NCI-H2107 (cell line): ENCODE measurements around the gene FAM240A.
"Not testable (repeated sequence)": the region's sequence is repeated elsewhere in the genome, so short reads cannot be mapped to it uniquely, and the experiment has no call there.

Experiments used
- DNase-seq: peaks from one replicate; lab custom pipeline; 2025; lab: John Stamatoyannopoulos, UW

The FAM240A gene

GRCh38 chr3:46586738-46587246 is 25.5 kb upstream of the FAM240A start:
- DNase-seq = no peak

DNA sequence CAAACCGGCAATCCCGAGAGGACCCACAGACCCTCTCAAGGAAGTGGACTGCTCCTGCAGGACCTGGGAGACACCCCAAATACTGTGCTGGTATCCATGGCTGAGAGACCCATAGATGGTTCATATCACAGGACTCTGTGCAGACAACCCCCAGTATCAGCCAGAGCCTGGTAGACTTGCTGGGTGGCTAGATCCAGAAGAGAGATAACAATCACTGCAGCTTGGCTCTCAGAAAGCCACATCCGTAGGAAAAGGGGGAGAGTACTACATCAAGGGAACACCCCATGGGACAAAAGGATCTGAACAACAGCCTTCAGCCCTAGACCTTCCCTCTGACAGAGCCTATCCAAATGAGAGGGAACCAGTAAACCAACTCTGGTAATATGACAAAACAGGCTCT is 25.1 kb upstream of the FAM240A start:
- DNase-seq = not testable (repeated sequence)

DNA sequence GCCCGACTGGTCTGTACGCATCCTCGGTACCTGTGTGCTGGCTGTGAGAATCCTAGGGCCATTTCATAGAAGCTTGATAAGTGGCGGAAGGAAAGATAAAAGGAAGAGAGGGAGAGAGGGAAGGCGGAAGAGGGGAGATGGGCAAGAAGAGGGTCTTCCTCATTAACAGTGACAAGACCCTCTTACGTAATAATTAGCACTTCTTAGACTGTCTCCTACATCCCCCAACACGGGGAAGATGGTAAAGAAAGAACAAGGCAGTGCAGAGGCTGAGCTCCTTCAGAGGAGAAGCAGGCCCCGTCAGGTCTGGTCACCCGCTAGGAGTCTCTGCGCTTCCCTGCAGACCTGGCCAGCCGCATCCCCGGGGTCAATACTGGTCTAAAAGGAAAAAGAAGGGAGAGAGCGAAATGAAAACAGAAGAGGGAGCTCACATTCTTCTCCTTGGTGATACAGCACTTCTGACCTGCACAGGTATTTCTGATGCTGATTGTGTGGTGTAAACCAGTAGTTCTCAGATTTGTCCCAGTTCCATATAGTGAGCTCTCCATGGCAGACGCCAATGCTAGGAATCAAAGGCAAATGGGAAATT is 19.0 kb upstream of the FAM240A start:
- DNase-seq = no peak

DNA sequence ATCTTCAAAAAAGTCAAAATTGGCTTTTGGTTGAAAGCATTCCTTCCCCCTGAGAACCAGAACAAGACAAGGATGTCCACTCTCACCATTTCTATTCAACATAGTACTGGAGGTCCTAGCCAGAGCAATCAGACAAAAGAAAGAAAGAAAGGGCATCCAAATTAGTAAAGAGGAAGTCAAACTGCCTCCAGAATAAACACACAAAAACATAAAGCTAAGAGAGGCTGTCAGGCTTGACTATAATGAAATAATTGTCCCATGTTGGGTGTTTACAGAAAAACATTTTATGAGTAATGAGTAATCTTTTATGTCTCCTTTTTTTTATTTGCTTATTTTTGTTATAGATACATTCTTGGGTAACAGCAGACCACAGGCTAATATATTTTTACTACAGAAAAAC is 18.3 kb upstream of the FAM240A start:
- no peak for DNase-seq

DNA sequence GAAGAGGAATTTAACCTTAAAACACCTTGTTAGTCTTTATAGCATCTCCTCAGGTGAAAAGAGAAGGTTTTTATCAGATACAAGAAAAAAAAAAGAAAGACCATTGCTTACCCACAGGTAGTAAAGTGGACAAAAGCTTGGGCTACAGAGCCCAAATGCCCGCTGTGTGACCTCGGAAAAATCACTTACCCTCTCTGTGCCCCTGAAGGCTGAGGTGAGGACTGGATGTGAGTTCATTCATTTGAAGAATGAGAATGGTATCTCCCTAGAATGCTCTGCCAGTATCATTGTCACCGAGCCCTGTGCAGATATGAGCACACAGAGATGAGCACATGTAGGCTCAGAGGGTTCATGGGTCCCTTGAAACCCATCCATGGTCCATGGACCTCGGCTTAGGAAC is 17.6 kb upstream of the FAM240A start:
- no peak for DNase-seq

DNA sequence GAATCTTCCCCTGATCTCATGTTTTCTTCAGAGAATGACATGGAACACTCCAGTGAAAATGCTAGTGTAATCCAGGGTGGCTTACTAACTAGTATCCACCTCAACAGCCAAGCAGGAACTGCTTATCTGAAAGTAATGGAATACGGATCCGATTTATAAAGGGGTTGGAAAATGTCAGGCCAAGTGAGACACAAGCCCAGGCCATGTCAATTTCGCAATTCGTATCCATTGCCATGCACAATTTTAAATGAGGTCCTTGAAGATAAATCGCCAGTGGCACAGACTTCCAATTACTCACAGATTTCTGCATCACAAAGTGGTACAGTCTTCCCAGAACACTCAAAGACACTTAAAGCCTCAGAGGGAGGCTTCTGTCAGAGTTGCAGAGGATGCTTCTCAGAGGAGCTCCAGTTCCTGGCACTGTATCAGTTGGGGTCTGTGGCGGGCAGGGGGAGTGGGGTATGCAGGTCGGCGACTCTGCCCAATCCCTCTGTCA is 16.5 kb upstream of the FAM240A start:
- no peak for DNase-seq

- DNase-seq = no peak
Measured at GRCh38 chr3:46599590-46599989, 12.7 kb upstream of the FAM240A start.

- no peak for DNase-seq
Measured at GRCh38 chr3:46603446-46604046, 8.8 kb upstream of the FAM240A start.

- no peak for DNase-seq
Measured at GRCh38 chr3:46604127-46604526, 8.2 kb upstream of the FAM240A start.

DNA sequence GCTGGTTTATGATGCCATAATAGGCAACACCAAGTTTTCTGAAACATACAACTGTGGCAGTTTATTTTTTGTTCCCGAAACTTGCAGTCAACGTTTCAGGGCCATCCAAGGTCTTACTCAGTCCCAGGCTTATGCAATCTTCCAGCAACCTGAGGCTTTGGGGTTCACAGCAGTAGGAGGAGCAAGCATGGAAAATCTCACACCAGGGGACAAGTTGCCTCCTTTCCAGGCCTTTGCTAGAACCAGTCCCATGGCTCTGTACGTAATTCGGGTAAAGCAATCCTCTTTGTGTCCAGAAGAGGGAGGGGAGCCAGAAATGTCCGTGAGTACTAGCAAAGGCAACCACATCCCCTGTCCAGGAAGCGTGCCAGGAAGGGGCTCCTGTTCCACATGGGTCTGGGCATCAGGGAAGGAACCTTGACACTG is 4.7 kb upstream of the FAM240A start:
- no peak for DNase-seq

GRCh38 chr3:46609212-46609721 is 3.1 kb upstream of the FAM240A start:
- DNase-seq = no peak

GRCh38 chr3:46609944-46610722 is 2.2 kb upstream of the FAM240A start:
- DNase-seq = no peak

DNA sequence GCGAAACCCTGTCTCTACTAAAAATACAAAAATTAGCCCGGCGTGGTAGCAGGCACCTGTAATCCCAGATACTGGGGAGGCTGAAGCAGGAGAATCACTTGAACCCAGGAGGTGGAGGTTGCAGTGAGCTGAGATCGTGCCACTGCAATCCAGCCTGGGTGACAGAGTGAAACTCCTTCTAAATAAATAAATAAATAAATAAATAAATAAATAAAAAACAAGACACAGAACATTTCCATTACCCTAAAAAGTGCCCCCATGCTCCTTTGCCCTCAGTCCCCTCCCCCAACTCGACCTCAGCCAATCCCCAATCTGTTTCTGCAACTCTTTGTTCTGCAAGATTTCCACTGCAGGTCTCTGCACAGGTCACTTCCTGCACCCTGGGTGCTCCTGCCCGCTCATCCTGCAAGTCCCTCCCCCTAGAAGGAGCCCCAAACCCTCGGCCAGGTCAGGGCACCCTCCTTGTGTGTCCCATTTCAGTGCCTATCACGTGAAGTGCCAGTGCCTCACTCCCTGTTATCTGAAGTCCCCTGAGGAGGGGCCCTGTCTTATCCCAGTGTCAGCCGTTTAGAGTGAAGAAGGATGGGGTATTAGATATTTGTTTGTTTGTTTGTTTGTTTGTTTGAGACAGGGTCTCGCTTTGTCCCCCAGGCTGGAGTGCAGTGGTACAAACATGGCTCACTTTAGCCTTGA is 1.1 kb downstream of the FAM240A start:
- DNase-seq = no peak

GRCh38 chr3:46614431-46614830 is 2.1 kb downstream of the FAM240A start:
- no peak for DNase-seq

- DNase-seq = no peak
Measured at GRCh38 chr3:46615050-46615775, 2.9 kb downstream of the FAM240A start.

DNA sequence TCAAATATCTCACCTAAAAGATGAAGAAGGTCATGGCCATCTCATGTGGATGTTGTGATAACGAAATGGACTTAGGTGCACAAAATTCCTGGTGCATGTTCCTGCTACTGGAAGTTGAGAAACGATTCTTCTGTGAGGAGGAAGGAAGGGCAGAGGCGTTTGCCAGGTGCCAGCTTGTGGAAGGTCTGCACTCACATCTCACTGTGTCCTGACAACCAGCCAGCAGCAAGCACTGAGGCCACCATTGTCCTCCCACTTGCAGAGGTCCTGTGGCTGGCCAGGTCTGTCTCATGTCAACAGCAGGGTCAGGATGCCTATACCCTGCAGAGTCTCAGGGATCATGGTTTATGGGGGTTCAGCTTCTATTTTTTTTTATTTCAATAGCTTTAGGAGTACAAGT is 3.7 kb downstream of the FAM240A start:
- no peak for DNase-seq

GRCh38 chr3:46617941-46618340 is 5.6 kb downstream of the FAM240A start:
- DNase-seq = no peak

GRCh38 chr3:46619845-46620778 is 7.8 kb downstream of the FAM240A start:
- no peak for DNase-seq

DNA sequence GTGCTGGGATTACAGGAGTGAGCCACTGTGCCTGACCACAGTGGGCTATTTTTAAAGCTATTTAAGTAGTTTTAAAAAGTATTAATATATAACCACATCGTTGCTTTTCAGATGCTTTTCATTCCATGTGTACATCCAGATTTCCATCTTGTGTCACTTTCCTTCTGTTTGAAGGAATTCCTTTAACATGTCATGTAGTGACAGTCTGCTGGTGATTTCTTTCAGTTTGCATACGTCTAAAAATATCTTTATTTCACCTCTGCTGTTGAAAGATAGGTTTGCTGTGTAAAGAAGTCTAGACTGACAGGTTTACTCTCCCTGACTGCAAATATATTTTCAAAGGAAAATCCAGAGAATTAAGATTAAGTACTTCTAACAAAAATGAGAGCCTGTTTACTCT is 12.2 kb downstream of the FAM240A start:
- no peak for DNase-seq

GRCh38 chr3:46624975-46625490 is 12.7 kb downstream of the FAM240A start:
- DNase-seq = no peak
